GM19099 (cell line): ENCODE results near the gene COL5A1.

Source experiments
- POLR2A ChIP-seq: IDR thresholded peaks from 3 replicates; pipeline ENCODE4 v1.6.1; 2011; ENCODE audit warnings: low read depth; ENCODE audit not compliant: insufficient read length; ENCODE audit errors: extremely low read depth

The COL5A1 gene

DNA sequence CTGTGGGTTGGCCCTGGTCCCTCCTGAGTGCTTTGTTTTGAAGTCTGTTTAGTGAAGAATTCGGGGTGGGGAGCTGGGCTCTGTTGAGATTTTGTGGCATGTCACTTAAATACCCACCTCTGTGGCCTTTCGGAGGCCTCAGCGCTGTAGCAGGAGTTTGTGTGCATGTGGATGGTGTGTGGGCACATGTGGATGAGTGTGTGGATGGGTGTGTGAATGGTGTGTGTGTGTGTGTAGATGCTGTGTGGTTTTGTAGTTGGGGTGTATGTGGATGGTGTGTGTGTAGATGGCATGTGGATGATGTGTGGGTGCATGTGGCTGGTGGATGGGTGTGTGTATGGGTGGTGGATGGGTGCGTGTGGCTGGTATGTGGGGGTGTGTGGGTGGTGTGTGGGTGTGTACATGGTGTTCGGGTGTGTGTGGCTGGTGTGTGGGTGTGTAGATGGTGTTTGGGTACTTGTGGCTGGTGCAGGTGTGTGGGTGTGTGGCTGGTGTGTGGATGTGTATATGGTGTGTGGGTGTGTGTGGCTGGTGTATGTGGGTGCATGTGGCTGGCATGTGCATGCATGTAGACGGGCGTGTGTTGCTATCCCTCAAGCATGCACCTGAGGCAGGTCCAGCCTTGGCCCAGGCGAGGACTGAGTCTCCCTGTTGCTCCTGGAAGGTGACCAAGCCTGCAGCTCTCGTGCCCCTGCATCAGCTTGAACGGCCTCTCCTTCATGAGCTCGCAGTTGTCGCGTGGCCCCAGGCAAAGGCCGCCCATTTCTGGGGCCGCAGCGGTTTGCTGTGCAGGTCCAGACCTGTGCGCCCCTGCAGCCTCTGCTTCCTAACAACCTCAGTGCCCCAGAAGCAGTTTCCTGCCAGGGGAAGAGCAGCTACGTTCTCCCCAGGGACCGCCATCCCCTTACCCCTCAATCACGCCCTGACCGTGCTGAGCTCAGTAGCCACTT lies 185.0 kb downstream of the COL5A1 start:
- TF ChIP-seq POLR2A: no peak

DNA sequence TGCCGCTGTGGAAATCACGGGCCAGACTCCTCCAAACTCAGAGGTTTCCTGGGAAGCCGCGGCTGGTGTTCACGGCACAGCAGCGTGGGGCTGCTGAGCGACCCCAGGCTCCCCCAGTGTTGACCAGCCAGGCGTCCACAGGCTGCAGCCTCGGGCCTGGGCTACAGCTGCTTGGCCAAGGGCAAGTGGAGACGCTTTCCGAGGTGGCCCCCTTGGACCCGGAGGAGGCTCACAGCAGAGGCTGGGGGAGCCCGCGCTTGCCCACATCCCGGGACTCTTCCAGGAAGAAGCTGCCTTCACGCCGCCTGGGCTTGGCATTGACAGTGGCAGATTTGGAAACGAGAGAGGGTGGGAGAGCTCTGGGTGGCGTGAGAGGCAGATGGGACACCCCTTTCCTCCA lies 186.0 kb downstream of the COL5A1 start:
- no peak for TF ChIP-seq POLR2A

DNA sequence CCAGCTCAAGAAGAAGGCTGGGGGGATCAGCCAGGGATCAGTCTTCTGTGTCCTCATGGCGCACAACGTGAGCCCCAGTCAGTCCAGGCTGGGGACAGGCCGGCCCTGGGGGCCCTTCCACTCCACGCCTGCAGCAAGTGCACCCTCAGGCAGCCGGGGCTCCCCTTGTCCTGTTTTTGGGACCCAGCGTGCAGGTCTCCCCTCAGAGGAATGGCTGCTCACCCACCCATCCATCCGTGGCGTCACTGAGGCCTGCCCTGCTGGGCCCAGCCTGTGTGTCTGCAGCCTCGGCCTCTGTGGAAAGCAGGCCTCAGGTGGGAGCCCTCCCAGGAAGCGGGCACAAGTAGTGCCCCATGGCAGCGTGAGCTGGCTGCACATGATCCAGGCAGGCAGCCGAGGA lies 186.4 kb downstream of the COL5A1 start:
- TF ChIP-seq POLR2A: no peak

DNA sequence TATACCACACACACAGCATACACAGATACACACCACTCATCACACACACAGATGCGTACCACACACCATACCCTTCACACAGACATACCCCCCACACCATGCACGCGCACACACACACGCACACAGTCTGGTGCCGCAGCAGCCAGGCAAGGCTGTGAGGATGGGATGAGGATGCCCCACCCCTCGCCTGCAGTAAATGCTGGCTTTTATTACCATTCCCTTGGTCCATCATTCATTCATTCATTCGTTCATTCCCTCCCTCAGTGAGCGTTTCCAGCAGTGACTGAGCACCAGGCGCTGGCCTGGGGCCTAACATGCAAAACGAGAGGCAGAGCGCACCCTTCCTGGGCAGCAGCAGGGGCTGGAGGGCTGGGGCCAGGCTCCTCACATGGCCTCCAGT lies 187.3 kb downstream of the COL5A1 start:
- TF ChIP-seq POLR2A: no peak

DNA sequence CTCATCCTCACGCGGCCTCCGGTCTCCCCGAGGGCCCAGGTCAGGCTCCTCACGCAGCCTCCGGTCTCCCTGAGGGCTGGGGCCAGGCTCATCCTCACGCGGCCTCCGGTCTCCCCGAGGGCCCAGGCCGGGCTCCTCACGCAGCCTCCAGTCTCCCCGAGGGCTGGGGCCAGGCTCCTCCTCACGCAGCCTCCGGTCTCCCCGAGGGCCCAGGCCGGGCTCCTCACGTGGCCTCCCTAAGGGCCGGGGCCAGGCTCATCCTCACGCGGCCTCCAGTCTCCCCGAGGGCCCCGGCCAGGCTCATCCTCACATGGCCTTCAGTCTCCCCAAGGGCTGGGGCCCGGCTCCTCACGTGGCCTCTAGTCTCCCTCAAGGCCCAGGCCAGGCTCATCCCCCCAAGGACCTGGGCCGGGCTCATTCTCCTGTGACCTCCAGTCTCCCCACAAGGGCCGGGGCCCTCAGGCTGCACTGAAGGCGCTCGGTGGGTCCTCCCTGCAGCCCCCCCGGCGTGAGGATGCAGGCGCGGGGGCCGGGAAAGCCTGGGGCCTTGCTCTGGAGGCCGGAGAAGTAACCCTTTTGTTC lies 187.8 kb downstream of the COL5A1 start:
- no peak for TF ChIP-seq POLR2A

DNA sequence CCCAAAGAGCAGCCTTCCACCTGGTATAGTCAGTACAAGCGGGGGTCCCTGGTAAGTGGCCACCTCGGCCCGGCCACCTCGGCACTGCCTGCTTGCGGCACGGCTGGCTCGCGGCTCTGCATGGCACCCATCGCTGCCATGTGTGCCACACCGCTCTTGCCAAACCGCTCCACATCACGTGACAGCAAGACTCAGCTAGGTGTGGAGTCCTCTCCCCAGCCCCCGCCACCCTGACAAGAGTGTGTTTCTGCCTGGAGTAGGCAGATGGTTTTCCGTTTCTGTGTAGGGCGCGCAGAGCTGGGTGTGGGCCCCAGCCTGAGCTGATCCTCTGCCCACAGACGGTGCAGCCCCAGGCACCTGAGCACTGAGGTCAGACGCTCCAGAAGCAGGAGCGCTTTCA lies 188.5 kb downstream of the COL5A1 start:
- TF ChIP-seq POLR2A: no peak

DNA sequence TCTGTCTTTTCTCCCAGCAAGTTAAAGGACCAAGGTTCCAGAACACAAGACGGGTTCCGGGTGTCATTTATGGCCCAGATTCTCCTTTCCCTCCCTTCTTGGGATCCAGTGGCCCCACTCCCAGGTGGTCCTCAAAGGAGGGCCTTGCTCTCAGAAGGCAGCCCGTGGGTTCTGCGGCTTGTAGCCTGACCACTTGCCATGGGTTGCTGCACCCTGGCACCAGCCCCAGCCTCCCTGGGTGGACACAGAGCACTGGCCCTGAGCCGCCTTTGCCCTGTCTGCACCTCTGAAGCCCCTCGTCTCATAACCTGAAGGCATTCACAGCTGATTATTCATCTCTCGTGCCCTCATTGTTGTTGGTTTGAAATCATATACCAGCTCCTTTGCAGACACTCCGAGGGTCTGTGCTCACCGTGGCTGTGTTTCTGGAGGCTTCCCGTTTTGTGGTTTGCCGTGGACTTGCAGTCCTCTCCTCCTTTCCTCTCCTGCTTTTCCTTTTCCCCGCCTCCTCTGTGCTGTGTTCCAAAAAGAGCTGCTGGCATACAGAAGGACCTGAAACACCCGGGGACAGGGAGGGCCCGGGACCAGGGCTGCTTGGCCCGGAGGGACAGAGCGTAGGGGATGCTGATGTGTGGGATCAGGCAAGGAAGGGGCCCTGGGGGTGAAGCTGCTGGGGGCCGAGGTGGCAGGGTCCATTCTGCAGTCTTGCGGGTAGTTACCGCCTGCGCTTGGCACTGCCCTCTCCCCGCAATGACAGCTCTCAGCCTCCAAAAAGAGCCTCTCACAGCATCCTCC lies 189.5 kb downstream of the COL5A1 start:
- no peak for TF ChIP-seq POLR2A

DNA sequence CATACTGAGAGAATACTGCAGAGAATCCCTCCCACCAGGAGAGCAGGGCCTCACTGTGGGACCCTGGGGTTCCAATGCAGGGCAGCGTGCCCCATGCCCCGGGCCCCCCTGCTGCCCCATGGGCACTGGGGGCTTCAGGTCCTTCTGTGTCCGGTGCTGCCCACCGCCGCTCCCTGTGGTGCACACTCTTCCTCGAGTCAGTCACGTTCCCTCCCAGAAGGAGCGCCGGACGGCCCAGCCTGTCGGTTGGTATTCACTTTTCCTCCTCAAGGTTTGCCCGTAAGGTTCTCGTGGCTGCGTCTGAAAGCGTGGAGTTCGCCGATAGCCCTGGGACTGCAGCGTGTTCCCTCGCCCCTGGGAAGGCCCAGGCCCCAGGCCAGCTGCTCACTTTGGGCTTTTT lies 190.9 kb downstream of the COL5A1 start:
- no peak for TF ChIP-seq POLR2A

DNA sequence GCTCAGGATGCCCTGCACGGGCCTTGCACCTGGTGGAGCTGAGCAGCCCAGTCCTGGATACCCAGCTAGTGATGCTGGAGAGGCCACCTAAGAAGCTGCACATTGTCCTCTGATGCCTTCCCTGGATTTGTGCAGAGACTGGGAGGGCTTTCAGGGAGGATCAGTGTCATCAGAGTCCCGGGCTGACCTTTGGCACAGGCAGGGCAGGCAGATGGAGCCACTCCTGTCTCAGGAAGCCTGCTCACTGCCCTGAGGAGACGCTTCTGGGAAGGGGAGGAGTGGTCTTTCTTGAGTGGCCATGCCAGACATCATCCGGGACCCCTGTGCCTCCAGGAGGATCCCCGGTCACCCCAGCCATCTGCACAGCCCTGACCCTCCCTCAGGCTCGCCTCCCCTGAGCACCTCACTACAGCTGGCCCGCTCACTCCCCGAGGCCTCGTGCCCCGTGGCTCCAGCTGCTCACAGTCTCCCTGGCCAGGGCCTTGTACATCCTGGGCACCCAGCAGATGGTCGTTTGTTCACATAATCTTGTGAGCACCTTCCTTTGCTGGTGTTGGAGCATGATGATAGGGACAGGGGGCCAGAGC lies 191.8 kb downstream of the COL5A1 start:
- TF ChIP-seq POLR2A: no peak

DNA sequence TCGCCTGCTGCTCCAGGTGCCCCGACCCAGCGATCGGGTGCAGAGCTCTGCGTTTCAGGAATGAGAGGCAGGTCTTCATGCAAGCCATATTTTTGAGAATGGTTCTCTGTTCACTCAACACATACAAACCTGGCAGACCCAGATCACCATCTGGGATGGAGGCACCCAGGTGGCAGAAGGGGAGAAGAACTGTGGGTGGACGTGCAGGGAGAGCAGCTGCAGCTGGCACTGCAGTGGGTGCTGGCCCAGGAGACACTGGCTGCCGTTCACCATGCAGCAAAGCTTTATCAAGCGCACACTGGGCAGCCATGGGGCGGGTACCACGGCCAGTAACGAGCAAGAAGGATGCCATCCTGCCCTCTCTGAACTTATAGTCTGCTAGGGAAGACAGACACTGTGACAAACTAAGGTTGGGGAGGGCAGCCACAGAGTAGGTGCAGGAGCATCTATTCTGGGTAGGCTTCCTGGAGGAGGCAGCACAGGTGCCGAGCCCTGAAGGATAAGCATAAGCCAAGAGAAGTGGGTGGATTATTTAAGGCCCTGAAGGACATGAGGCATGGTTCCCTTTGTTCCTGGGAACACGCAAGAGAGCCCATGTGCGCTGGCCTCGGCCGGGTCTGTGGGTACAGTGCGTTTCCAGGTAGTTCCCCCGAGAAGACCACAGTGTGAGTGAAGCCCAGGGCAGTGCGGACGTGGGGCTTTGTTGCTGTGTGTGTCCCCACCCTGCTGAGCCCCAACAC lies 192.8 kb downstream of the COL5A1 start:
- TF ChIP-seq POLR2A: no peak

DNA sequence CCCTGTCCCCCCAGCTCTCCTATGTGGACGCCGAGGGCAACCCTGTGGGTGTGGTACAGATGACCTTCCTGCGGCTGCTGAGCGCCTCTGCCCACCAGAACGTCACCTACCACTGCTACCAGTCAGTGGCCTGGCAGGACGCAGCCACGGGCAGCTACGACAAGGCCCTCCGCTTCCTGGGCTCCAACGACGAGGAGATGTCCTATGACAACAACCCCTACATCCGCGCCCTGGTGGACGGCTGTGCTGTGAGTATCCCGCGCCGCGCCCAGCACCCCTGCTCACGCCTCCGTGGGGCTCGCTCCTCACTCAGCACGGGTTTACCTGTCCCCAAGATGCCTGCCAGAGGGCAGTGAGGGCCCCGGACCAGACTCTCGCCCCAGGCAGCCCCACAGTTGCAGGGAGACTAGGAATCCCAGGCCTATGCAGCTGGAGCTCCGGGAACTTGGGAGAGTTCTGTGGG lies 193.4 kb downstream of the COL5A1 start:
- no peak for TF ChIP-seq POLR2A

DNA sequence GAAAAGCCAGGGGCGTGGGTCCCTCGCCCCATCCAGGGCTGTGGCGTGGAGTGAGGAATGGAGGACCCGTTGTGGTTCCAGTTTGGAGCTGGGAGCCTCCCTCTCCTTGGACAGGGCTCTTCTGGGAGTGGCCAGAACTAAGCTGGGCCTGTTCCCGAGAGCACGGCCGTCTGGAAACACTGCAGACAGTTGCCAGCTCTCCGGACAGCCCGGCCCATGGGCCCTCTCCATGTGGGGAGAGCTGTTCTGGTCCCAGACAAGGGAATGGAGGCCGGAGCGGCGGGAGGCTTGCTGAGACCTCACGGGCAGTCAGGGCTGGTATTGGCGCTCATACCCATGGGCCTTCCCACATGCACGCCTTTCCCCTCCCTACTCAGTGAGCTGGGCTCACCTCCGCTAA lies 193.8 kb downstream of the COL5A1 start:
- TF ChIP-seq POLR2A: no peak

DNA sequence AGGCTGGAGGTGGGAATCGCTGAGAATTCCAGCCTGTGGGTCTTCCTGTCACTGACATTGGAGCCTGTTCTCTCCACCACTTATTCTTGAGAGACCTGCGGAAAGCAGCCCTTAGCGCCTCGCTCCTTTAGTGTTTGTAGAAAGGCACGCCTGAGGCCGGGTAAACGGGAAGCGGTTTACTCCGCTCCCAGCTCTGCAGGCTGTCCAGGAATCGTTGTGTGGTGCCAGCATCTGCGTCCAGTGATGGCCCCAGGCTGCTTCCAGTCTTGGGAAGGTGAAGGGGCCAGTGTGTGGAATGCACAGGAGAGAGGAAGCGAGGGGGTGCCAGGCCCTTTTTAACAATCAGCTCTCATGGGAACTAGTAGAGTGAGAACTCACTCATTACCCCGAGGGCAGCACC lies 194.4 kb downstream of the COL5A1 start:
- TF ChIP-seq POLR2A: no peak

DNA sequence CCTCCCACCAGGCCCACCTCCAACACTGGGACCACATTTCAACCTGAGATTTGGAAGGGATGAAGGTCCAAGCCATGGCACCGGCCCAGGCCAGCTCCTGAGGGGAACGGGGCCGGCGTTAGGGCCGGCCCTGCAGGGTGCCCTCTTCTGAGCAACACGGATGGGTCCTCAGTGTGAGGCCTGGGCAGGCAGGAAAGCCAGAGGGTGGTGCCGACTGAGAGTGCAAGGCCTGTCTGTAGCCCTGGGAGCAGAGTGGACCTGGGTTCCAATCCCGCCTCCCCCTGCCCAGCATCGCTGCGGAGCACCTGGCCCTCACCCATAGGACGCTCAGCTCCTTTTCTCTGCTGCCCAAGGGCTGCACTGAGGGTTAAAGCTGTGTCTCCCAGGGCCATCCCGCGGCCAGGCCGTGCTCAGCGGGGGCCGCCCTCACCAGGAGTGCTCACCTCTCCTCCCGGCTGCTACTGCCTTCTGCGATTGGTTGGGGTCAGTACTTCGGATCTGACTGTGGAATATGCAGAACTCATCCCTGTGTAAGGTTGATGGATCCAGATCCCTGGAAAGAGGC lies 194.9 kb downstream of the COL5A1 start:
- TF ChIP-seq POLR2A: no peak
